ENCODE data around the gene NPAS2. TPM values are rescaled to one million over a fixed set of nuclear protein-coding genes. Genes with fewer than 3 reads are reported as not detected.

NPAS2 gene
- total and polyA plus RNA-seq, 2 of the 8 experiments (the other 6 are each of a cell fraction or from before 2014, with no cell fraction given): 1.8 to 1.9 TPM

DNA sequence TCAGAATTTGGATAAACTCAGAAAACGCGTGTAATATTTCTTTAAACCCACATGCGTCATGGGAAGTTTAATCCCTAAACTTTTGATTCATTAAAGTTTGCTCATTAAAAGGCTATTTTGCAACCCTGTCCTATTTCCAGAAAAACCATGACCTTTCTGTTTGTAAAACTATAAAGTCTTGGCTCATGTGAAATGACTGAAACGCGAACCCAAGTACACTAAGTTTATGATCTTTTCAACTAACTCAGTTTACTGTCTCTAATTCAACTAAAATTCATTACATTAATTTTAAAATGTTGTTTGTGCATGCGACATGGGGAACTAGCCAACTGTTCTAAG lies 178.3 kb downstream of the NPAS2 start:
- H3K56ac ChIP-seq (replicated peaks; ENCODE audit: insufficient read length, low read depth, low read length): no peak overlapping the region
- peaks cover 0 to 2% of the 10 kb centered on the region in 2 experiments for H4K20me1 ChIP-seq (replicated peaks in 1 of 2; ENCODE audit: control insufficient read depth in 1 of 2, insufficient read depth in 2 of 2, low read length in 2 of 2)
- H3K9me3 ChIP-seq (ENCODE audit: insufficient read depth in 2 of 2, low read depth in 1 of 2, low read length in 1 of 2): no peaks in the 10 kb centered on the region
- no peak overlapping the region for H2AFZ ChIP-seq (ENCODE audit: low read length)
- no peak overlapping the region for H4K5ac ChIP-seq (ENCODE audit: insufficient read length, low read depth, low read length)
- no peak for DNase-seq (ENCODE audit: low read depth in 1 of 2, low spot score in 2 of 2)
- 91% methylated on average over 6 of the region's 6 CpGs; no CpG with 5 or more reads in 1 of the 2 experiments for WGBS, 2 experiments (ENCODE audit: extremely low coverage in 1 of 2, insufficient coverage in 1 of 2, insufficient read length in 1 of 2, insufficient replicate concordance in 2 of 2, low coverage in 1 of 2, low lambda C conversion rate in 2 of 2, missing lambda C conversion rate in 1 of 2)
- no peaks in the 10 kb centered on the region; the same call in 1 of the 2 replicates for H3K79me1 ChIP-seq (ENCODE audit: low read depth, low read length)
- H2AK5ac ChIP-seq (ENCODE audit: low read depth, low read length): no peak overlapping the region
- H3K4me1 ChIP-seq (replicated peaks in 1 of 4; ENCODE audit: control insufficient read depth in 3 of 4, insufficient read depth in 4 of 4, low read length in 3 of 4): peaks cover 0 to 5% (median 2%) of the 10 kb centered on the region in 4 experiments; a peak in 3 of 7 replicates
- peaks cover 1 to 12% of the 10 kb centered on the region in 2 experiments for H3K79me2 ChIP-seq (ENCODE audit: control insufficient read depth in 1 of 2, insufficient read depth in 2 of 2, low read length in 2 of 2)
- peaks cover 0 to 7% (median 2%) of the 10 kb centered on the region in 4 experiments; a peak in 3 of 7 replicates for H3K27me3 ChIP-seq (replicated peaks in 1 of 4; ENCODE audit: control insufficient read depth in 3 of 4, extremely low read depth in 1 of 4, insufficient read depth in 3 of 4, low read length in 3 of 4)
- H2BK12ac ChIP-seq (ENCODE audit: low read depth, low read length): no peak overlapping the region
- no peak overlapping the region for H2BK120ac ChIP-seq (replicated peaks; ENCODE audit: low read depth, low read length)
- ChIA-PET CTCF (ENCODE audit: partially characterized antibody) (no interaction called here), POLR2A (ENCODE audit: partially characterized antibody) (interaction anchor here (1.6 kb wide), 1 partner anchor 10 kb away, joined by 6 read pairs; no protein-coding TSS in a partner anchor)
- H3K4me3 ChIP-seq (ENCODE audit: extremely low read depth in 1 of 4, insufficient read depth in 2 of 4, low read depth in 3 of 4, low read length in 4 of 4): no peak overlapping the region
- H3K9ac ChIP-seq (replicated peaks in 1 of 4; ENCODE audit: extremely low read depth in 1 of 4, low read depth in 3 of 4, low read length in 3 of 4): no peak overlapping the region
- H3K23ac ChIP-seq (ENCODE audit: insufficient read length): no peak overlapping the region
- no peak overlapping the region for H3K27ac ChIP-seq (ENCODE audit: low read depth, low read length)
- H3K4me2 ChIP-seq (ENCODE audit: insufficient read depth in 1 of 2, low read depth in 2 of 2, low read length in 2 of 2): no peak overlapping the region
- no peak for TF ChIP-seq ASH2L (IDR thresholded peaks at IDR 0.05; ENCODE audit: low read length)
- TF ChIP-seq CHD2 (IDR thresholded peaks at IDR 0.05; ENCODE audit: low read length): no peak
- TF ChIP-seq CREB1 (IDR thresholded peaks at IDR 0.05): no peak
- no peak for TF ChIP-seq TEAD4 (IDR thresholded peaks at IDR 0.05; ENCODE audit: low read depth, low read length)
- no peak for TF ChIP-seq CHD1 (IDR thresholded peaks at IDR 0.05; ENCODE audit: low read depth, low read length)
- no peak for TF ChIP-seq ZNF274 (IDR thresholded peaks at IDR 0.05; ENCODE audit: borderline replicate concordance, extremely low read depth, low read length)
- TF ChIP-seq CEBPB (IDR thresholded peaks at IDR 0.05; ENCODE audit: low read depth, low read length): no peak
- no peak for TF ChIP-seq TBP (IDR thresholded peaks at IDR 0.05; ENCODE audit: low read depth, low read length)
- no peak for TF ChIP-seq SUZ12 (IDR thresholded peaks at IDR 0.05; ENCODE audit: low read length)
- no peak for TF ChIP-seq SIRT6 (IDR thresholded peaks at IDR 0.05; ENCODE audit: low read length)
- no peak for TF ChIP-seq NRF1 (IDR thresholded peaks at IDR 0.05; ENCODE audit: low read depth, low read length)
- no peak for TF ChIP-seq NANOG (IDR thresholded peaks at IDR 0.05; ENCODE audit: insufficient read depth, low read depth, low read length, poor library complexity, severe bottlenecking)
- TF ChIP-seq TAF1 (IDR thresholded peaks at IDR 0.05; ENCODE audit: low read depth, low read length): no peak
- TF ChIP-seq CTCF (IDR thresholded peaks at IDR 0.05; ENCODE audit: control extremely low read depth in 1 of 3, insufficient read depth in 1 of 3, low read depth in 1 of 3, low read length in 3 of 3): no peak
- H3K36me3 ChIP-seq (ENCODE audit: control insufficient read depth in 2 of 4, insufficient read depth in 4 of 4, low read length in 3 of 4): peaks cover 0 to 7% (median 1%) of the 10 kb centered on the region in 4 experiments; a peak in 2 of 8 replicates
- no peak overlapping the region for H2BK5ac ChIP-seq (ENCODE audit: low read depth, low read length)
- peaks cover 4% of the 10 kb centered on the region; the same call in 1 of the 2 replicates for H3K23me2 ChIP-seq (ENCODE audit: low read depth, low read length)
- FAIRE-seq: no peak
- H3K4ac ChIP-seq (replicated peaks; ENCODE audit: insufficient read length, low read depth, low read length): no peak overlapping the region
- H4K91ac ChIP-seq (replicated peaks; ENCODE audit: insufficient read length, low read length): no peak overlapping the region
- no peak overlapping the region for H3K14ac ChIP-seq (ENCODE audit: insufficient read length)
- no peak overlapping the region for H2BK20ac ChIP-seq (ENCODE audit: low read length)
- no peak overlapping the region for H4K8ac ChIP-seq (ENCODE audit: extremely low read depth, insufficient read depth, low read length)
- H3K18ac ChIP-seq (ENCODE audit: extremely low read depth, low read length): no peak overlapping the region
- H2BK15ac ChIP-seq (ENCODE audit: low read length): no peak overlapping the region

Data from H1 (cell line).